NCI-H187 treated with DMSO at 0.1 percent for 48 hours (cell line): ENCODE data around the gene FGGY.
"Not testable (repeated sequence)": the region's sequence is repeated elsewhere in the genome, so short reads cannot be mapped to it uniquely, and the experiment has no call there.

ENCODE experiments used
- DNase-seq: peaks from one replicate; lab custom pipeline; 2025; lab: John Stamatoyannopoulos, UW

The FGGY gene, protein sequence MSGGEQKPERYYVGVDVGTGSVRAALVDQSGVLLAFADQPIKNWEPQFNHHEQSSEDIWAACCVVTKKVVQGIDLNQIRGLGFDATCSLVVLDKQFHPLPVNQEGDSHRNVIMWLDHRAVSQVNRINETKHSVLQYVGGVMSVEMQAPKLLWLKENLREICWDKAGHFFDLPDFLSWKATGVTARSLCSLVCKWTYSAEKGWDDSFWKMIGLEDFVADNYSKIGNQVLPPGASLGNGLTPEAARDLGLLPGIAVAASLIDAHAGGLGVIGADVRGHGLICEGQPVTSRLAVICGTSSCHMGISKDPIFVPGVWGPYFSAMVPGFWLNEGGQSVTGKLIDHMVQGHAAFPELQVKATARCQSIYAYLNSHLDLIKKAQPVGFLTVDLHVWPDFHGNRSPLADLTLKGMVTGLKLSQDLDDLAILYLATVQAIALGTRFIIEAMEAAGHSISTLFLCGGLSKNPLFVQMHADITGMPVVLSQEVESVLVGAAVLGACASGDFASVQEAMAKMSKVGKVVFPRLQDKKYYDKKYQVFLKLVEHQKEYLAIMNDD

DNA sequence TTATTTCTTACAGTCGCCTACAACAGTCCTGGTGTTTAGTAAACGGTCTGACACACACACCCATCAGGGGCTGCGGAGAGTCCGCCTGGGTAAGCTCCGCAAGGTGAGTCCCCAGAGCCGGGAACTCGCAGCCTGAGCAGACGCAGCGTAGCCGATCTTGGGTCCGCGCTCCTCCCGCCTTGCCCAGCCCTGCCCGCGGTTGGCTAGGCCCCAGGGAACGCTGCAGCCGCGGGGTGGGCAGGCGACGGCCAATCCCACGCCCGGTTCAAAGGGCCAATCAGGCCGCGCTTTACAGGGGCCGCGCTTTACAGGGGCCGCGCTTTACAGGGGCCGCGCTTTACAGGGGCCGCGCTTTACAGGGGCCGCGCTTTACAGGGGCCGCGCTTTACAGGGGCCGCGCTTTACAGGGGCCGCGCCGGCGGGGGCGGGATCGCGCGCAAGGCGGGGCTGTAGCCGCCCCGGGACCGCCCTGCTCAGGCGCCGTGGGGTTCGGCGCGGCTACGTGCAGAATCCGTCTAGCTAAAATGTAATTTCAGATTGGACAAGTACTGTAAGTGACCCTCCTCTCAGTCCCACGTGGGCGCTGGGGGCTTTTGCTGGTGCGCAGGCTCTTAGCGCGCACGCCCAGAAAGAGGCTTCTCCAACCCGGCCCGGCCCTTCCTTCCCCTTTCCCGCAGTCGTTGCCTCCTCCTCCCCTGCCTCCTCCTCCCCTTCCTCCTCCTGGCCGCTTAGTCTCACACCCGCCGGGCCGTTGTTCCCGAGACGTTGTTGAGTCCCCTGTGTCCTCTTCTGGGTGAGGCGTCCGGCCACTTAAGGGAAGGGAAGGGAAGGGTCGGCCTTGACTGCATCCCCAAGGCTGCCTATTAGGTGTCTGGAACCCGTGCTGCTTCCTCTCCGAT, at the start of gene FGGY:
TSS of gene FGGY (plus strand) at position 737 of the 899 bp plus-strand sequence. CDS start 24,456 bp downstream, outside the sequence.
- peak; percentile 45 for DNase-seq

DNA sequence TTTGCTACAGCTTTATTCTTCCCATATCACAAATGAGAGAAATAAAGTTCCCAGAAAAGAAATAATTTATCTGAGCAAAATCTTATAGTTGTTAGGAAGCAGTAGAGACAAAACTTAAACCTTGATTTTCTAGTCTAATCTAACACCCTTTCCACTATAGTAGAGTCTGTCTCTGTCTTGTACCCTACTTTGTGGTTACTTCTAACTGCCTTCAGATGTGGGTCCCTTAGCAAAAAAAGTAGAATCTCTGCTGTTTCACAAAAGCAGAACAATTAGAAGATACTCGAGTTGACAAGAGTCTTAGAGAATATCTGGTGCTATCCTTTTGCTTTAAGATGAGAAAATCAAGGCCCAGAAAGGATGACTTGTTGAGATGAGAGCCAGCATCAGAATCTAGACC, 48.1 kb upstream of the FGGY start:
- DNase-seq, result no peak

DNA sequence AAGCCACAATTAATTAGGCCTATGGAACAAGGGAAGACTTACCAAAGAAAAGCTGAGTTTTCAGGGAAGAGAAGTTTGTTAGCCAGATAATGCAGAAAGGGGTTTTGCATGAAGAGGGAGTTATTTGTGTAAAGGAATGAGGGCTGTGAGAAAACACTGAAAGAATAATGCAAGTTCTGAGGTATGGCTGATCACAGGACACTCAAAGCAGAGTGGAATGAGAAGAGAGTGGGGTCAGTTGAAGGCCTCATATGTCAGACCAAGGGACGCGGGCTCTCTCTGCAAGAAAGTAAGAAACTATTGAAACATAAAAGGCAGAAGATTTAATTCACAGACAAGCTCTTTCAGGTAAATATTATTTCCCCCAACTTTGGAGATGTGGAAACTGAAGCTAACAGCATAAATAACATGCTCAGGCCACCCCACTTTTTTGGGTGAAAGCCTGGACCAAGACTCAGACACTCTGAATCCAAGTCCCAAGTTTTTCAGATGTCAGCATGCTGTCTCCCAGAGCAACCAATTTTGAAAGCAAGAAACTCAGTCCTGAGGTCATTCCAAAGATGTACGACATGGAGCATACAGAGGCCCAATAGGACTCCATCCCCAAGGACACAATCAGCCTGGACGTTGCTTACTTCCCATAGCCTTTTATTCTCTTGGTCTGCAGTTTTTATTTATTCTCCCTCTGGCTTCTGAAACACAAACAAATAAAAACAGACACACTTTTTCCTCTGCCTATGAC, 47.3 kb upstream of the FGGY start:
- no peak for DNase-seq

DNA sequence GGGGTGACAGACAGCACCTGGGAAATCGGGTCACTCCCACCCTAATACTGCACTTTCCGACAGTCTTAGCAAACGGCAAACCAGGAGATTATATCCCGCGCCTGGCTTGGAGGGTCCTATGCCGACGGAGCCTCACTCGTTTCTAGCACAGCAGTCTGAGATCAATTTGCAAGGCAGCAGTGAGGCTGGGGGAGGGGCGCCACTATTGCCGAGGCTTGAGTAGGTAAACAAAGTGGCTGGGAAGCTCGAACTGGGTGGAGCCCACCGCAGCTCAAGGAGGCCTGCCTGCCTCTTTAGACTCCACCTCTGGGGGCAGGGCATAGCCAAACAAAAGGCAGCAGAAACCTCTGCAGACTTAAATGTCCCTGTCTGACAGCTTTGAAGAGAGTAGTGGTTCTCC, 45.8 kb upstream of the FGGY start:
- not testable (repeated sequence) for DNase-seq

DNA sequence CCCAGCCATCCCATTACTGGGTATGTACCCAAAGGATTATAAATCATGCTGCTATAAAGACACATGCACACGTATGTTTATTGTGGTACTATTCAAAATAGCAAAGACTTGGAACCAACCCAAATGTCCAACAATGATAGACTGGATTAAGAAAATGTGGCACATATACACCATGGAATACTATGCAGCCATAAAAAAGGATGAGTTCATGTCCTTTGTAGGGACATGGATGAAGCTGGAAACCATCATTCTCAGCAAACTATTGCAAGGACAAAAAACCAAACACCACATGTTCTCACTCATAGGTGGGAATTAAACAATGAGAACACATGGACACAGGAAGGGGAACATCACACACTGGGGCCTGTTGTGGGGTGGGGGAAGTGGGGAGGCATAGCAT, 40.5 kb upstream of the FGGY start:
- not testable (repeated sequence) for DNase-seq

DNA sequence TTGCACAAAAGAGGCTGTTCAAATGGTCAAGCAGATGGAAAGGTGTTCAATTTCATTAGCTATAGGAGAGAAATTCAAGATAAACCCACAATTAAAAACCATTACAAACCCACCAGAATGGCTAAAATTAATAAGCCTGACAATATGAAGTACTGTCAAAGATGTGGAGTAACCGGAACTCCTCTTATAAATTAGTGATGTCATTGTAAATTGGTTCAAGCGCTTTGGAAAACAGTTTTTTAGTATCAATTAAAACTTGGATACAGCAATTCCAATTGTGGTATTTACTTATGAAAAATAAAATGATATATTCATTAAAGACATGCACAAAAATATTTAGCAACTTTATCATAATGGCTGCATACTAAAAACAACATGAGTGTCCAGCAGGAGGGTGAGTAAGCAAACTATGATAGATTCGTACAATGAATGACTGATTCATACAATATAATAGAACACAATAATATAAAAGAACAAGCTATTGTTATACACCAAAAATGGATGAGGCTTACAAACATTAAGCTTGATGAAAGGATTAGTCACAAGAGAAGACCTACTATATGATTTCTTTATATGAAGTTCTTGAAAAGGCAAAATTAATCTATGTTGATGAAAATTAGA, 38.4 kb upstream of the FGGY start:
- DNase-seq, result no peak

DNA sequence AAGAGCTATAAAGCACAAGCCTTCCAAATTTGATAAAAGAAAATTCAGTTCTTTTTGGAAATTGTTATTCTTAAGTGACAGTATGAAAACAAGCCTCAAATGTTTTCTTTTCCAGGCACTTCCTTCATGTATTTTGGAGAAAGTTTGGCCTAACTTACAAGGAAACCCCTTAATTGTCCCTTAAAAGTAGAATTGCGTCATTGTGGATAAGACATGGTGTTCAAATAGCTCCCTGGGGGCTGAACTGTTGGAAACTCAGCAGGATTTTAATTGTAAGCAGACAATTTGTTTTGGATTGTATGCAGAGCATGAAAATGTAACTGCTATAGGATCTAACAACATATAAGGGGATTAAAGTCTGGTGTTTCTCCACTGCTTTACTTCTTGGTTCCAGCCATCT, 35.4 kb upstream of the FGGY start:
- DNase-seq, result no peak

DNA sequence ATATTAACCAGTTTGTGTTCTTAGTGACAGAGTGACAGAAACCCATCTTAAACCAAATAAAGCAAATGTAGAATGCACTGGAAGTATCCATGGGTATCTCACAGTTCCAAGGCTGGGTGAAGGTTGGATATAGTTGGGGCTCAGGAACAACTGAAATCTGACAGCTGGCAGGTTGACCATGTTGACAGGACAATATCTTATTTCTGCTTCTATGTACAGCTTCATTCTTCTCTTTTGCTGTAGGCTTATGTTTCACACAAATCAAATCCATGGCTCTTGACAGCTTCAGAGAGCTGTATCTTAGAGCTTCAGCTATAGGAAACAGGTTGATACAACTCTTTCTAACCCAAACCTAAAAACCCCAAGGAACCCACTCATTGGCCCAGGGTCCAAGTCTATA, 34.3 kb upstream of the FGGY start:
- DNase-seq, result no peak

DNA sequence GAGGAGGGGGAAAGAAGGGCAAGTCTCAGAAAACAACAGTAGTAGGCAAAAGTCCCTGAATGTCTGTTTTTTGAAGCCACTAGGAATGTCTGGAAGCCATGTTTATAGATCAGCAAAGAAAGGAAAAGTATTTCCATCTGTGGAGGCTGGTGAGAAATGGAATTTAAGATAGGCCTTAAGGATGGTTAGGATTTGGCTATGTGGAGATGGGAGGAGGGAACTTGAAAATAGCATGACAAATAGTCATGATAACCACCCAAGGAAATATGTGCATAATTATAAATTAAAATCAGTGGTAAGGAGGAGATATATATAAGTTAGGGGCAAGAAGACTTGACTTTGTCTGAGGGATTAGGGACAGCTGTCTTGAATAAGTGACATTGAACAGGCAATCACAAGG, 33.8 kb upstream of the FGGY start:
- no peak for DNase-seq

DNA sequence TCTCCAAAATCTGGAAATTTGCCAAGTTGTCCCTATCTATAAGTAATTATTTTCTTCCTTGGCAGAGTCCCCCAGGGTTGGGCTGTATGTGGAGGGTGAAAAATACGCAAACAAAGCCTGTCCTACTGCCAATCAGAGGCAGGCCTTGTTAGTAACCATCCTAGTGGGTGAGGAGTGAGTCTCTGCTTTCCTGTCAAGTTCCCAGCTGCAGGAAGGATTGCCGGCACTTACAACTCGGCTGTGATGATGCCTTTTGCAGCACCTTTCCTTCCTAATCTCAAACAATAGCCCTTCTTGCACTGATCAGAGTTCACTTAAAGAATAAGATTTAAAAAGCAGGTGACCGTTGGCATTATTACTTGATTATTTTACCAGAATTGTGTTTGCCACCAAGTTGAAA, 31.3 kb upstream of the FGGY start:
- DNase-seq, result no peak

DNA sequence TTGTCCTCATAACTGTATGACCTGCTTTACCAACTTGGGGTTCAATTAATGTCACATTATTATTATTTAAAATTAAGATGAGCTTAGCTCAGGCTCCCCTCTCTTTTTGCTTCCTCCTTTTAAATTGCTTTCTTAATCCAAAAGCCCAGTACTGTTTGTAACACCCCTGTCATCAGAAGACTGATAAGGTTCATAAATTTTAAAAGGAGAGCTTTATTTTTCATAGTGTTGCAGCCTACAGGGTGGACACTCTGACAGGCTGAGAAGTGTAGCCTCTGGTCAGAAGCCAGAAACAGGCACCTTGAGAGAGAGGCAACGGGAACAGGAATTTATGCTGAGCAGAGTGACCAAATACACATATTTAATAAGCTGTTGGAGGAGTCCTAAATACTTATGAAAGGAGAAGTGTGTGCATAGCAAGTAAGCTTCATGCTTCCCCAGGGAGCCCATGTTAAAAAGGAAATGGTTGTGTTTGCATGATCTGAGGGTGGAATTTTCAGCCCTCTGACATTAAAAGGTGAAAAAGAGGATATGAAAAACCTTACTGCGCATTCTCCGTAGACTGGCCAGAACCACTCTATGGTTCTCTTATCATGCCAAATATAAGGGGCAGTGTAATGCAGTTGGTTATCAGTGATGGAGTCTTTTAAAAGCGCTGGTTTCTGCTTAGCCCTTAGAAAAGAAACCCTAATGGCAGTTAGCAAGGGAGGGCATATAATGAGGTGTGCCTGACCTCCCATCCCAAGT, 30.5 kb upstream of the FGGY start:
- no peak for DNase-seq

DNA sequence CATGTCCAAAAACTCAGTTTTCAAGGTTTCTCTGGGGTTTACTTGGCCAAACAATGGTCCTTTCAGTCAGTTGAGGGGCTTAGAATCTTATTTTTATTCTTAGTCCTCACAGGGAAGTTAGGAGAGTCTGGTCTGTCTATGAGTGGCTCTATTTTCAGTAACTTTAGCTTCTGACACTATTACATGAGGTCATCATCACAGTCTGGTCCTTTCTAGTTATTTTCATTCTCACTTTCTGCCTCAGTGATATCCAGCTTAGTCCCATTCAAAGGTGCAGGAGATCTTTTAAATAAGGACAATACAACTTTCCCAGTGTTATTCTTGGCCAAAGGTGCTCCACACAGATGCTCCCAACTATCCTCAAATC, 30.0 kb upstream of the FGGY start:
- no peak for DNase-seq

DNA sequence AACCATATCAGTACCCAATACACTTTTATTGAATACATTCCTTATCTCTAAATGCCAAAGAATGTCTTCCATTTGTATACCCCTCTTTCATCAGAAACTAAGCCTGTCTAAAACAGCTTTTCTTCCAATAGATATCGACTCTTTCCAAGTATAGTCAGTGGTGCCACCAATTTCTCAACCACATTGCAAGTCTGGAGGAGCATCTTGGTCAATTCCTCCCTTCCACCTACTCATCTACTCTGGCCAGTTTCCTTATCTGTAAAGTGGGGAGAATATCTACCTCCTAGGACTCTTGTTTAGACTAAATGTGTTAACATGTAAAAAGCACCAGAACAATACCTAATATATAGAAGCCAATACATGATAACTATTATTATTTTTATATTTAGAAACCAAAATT, 28.5 kb upstream of the FGGY start:
- no peak for DNase-seq

DNA sequence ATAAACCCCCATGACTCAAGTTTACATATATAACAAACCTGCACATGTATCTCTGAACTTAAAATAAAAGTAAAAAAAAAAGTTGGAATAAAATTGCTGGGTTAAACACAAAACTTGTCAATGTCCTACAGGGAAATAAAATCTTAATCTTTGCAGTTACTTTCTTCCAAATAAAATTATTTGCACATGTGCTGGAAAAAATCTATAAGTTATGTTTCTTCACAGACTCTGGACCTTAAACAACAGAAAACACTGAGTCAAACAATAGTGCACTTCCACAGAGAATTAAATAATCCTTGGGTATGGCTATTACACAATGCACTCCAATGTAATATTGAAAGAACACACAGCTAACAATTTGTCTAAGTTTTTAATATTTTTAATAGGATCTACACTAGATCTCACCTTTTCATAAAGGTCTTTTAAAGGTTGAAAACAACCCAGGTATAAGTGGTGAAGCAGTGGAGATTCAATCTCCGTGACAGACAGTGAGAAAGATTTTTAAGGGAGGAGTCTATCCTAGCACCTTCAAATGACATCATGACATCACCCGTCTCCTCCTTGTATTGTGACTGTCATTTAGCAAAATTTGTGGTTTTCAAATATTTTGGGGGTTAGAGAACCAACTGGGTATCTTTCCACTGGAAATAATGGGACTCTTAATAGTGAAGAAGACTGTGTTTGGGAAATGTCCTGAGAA, 25.2 kb upstream of the FGGY start:
- no peak for DNase-seq

DNA sequence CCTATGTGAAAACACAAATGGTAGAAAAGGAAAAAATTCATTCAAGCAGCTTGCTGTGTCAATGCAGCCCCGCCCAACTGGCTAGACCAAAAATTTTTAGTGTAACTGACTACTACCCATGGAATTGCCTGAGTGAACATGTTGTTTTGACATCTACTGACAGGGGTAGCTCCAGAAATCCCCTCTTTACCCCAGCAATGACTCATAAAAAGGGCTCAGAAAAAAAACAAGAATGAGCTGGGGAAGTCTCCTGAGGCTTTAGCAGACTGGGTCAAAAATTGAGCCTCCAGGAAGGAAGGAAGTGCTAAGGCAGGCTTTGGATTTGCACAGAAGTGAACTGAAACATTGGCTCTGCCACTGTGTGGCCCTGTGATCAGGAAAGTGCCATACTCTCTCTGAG, 24.4 kb upstream of the FGGY start:
- no peak for DNase-seq

DNA sequence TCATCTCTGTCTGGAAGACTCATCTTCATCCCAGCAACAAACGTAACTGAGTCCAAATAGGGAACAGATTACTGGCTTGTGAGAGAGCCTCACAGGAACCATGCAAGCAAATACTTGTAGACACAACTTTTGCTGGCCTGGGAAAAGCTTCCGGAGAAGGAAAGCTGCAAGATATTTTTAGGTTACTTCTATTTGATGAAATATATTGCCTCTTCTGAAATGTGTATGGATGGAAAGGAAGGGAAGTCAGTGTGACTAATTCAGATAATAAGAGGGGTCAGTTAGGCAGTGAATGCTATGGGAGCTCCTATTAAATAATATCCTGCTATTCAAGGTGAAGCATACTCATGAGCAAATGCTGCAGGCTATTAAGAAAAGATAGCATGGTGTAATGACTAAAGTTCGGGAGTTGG, 20.4 kb upstream of the FGGY start:
- DNase-seq, result no peak

DNA sequence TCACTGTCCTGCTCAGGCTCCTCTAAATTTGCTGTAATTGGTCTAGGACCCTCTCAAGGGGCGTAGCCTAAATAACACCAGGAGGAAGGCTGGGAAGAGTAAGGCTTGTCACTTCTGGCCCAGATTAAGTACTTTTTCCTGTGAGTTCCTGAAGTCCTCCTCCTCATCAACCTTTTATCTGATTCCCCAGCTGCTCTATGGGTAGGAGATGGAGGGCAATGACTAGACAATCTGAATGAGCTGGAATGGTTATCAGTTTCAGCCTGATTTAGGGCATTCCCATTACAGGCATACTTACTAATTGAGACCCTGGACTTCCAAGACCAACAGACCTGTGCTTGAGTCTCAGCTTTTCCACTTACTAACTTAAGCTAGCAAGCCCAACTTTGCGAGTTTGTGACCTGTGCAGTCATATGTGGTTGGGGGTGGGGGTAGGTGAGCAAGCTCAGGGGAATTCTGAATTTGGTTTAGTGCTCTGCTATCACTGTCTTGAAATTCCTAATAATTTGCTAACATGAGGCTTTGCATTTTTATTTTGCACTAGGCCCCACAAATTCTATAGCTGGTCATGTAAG, 18.0 kb upstream of the FGGY start:
- DNase-seq, result no peak

DNA sequence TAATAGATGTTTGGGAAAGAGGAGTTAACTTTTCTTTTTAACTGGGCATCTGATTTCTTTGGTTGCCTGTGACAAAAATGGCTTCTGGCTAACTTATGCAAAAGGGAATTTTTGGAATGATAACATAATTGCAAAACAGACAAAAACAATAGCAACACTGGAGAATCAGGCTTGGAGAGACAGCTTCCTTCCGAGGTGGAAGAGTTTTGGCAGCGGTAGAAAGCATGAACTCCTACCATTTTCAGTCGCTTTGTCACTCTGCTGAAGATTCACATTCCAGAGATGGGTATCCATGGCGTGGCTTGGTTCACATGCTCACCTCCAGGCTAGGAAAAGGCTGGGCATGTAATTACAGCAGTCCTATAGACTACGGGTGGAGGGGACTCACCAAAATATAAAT, 17.2 kb upstream of the FGGY start:
- DNase-seq, result no peak

DNA sequence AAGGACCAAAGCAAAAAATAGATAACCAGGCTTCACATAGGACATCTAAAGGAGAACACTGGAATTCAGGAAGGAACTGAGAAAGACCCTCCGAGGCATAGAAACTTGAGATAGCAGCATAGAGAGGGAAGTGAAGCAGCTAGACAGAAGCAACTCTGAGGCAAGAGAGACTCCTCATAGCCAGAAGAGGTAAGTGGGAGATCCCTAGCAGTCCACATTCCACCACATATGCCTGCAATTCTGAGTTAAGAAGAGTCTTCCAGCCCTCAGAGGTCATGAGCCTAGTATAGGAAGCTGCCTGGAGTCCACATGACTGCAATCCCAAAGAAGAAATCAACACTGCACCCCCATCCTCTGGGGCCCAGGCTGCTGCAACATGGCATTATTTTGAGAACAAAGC, 13.9 kb upstream of the FGGY start:
- no peak for DNase-seq

DNA sequence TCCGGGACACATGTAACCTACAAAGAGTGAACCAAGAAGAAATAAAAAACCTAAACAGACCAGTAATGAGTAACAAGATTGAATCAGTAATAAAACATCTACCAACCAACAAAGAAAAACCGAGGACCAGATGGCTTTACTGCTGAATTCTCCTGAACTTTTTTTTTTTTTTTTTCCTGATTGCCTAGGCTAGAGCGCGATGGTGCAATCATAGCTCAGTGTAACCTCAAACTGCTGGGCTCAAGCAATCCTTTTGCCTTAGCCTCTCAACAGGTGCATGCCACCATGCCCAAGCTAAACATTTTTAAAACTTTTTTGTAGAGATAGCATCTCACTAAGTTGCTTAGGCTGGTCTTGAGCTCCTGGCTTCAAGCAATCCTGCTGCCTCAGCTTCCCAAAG, 11.2 kb upstream of the FGGY start:
- no peak for DNase-seq
